ENCODE results near the gene ANO8.
"Not testable (repeated sequence)": the region's sequence is repeated elsewhere in the genome, so short reads cannot be mapped to it uniquely, and the experiment has no call there.

The ANO8 gene

DNA sequence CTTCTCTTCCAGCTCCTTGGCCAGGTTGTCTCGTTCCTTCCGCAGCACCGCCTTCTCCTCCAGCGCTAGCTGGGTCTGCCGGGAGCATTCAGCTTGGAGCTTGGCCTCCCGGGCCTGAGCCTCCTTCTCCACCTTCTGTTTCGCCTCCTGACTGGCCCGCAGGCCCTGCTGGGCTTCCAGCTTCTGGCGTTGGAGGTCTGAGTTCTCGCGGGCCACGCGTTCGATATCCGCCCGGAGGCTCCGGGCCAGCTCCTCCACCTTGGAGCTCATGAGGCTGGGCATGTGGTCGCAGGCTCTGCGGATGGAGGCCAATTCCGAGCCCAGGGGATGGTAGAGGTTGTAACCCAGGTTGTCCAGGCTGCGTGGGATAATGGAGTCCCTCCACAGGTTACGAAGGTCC is 30.7 kb upstream of the ANO8 start:
- H3K4me3 ChIP-seq (ENCODE audit: control insufficient read depth, low read depth, low read length) = no peak overlapping the region
- DNase-seq (ENCODE audit: low read depth) = no peak
- TF ChIP-seq, protein P1, sequence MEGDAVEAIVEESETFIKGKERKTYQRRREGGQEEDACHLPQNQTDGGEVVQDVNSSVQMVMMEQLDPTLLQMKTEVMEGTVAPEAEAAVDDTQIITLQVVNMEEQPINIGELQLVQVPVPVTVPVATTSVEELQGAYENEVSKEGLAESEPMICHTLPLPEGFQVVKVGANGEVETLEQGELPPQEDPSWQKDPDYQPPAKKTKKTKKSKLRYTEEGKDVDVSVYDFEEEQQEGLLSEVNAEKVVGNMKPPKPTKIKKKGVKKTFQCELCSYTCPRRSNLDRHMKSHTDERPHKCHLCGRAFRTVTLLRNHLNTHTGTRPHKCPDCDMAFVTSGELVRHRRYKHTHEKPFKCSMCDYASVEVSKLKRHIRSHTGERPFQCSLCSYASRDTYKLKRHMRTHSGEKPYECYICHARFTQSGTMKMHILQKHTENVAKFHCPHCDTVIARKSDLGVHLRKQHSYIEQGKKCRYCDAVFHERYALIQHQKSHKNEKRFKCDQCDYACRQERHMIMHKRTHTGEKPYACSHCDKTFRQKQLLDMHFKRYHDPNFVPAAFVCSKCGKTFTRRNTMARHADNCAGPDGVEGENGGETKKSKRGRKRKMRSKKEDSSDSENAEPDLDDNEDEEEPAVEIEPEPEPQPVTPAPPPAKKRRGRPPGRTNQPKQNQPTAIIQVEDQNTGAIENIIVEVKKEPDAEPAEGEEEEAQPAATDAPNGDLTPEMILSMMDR (IDR thresholded peaks at IDR 0.05; ENCODE audit: control insufficient read depth, insufficient read depth, low read depth, low read length, missing control alignments) = no peak

DNA sequence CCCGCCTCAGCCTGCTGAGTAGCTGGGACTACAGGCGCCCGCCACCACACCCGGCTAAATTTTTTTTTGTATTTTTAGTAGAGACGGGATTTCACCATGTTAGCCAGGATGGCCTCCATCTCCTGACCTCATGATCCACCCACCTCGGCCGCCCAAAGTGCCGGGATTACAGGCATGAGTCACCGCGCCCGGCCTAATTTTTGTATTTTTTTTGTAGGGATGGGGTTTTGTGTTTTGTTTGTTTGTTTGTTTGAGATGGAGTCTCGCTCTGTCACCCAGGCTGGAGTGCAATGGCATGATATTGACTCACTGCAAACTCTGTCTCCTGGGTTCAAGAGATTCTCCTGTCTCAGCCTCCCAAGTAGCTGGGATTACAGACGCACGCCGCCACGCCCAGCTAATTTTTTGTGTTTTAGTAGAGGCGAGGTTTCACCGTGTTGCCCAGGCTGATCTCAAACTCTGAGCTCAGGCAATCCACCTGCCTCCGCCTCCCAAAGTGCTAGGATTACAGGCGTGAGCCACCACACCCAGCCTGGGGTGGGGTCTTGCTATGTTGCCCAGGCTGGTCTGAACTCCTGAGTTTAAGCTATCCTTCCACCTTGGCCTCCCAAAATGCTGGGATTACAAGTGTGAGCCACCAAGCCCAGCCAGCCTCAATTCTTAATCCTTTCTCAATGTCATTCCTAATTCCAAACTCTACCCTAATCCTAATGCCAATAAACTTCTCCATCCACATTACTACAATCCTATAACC is 29.4 kb upstream of the ANO8 start:
- not testable (repeated sequence) for DNase-seq (ENCODE audit: low read depth); H3K4me3 ChIP-seq (ENCODE audit: control insufficient read depth, low read depth, low read length)

DNA sequence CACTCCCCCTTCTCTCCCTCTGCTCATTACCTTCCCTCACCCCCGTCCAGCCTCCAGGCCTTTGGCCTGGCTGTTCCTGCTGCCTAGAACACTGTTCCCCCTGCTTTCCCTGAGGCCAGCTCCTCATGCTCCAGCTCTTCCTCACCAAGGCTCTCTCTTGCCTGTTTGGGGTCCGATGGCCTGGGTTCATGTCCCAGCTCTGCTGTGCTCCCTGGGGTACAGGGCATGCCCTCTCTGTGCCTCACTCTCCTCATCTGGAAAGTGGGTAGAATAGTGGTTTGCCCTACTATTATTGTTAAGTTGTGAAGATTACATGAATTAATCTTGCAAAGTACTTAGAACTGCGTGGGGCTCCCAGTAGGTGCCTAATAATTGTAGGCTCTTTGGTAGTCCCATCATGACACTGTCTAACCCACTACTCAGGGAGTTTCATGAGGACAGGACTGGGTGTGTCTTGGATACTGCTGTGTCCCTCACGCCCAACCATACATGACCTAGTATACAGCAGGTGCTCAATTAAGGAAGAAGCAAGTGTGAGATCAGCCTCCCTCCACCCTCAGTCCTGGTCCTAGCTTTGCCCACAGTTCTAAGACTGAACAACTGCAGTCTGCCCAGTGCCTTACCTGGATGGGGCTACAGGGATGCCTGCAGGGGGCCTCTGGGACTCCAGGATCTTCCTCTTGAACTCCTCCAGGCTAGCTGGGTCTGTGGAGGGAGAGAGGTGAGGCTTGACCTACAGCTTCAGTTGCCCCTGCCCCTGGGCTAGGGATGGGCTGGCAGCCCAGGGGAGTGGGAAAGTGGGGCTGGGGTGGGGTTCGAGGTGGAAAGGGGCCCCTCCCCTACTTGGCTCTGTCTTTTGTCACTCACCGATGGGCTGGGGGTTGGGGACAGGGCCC is 25.5 kb upstream of the ANO8 start:
- no peak for DNase-seq (ENCODE audit: low read depth)
- no peak overlapping the region for H3K4me3 ChIP-seq (ENCODE audit: control insufficient read depth, low read depth, low read length)
- TF ChIP-seq, protein P1 (IDR thresholded peaks at IDR 0.05; ENCODE audit: control insufficient read depth, insufficient read depth, low read depth, low read length, missing control alignments) = no peak

DNA sequence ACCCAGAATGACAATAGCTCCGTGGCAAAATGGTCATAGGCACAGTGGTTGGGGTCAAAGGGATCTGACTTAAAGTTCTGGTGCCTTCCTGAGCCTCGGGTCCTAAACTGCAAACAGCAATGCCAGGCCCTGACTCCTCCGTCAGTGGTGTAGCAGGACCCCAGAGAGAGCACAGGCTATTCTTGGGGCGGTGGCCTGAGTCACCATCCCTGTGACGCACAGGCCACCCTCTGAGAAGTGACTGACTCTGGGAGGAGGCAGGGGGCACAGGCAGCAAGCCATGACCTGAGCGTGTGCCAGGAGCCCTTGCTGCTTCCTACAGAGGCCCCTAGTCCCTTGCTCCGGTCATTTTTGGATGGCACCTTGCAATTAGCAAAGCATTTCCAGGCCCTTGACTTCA is 23.7 kb upstream of the ANO8 start:
- no peak overlapping the region for H3K4me3 ChIP-seq (ENCODE audit: control insufficient read depth, low read depth, low read length)
- DNase-seq (ENCODE audit: low read depth) = no peak
- TF ChIP-seq, protein P1 (IDR thresholded peaks at IDR 0.05; ENCODE audit: control insufficient read depth, insufficient read depth, low read depth, low read length, missing control alignments) = no peak

DNA sequence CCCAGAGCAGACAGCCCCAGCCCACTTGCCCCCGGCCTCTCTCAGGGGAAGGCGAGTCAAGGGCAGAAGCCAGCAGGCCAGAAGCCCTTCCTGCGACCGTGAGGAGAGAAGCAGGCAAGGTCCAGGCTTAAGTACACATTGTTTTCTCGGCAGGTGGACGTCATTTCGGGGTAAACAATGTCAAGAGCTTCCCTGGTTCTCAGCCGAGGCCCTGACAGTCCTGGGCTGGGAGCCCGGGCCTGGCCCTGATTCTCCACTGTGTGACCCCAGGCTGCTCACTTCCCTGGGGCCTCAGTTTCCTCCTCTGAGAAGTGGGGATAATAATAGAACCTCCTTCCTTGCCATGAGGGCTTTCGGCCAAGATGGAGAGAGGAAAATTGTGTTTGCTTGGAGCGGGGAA is 23.1 kb upstream of the ANO8 start:
- H3K4me3 ChIP-seq (ENCODE audit: control insufficient read depth, low read depth, low read length) = no peak overlapping the region
- no peak for DNase-seq (ENCODE audit: low read depth)
- TF ChIP-seq, protein P1 (IDR thresholded peaks at IDR 0.05; ENCODE audit: control insufficient read depth, insufficient read depth, low read depth, low read length, missing control alignments) = no peak

DNA sequence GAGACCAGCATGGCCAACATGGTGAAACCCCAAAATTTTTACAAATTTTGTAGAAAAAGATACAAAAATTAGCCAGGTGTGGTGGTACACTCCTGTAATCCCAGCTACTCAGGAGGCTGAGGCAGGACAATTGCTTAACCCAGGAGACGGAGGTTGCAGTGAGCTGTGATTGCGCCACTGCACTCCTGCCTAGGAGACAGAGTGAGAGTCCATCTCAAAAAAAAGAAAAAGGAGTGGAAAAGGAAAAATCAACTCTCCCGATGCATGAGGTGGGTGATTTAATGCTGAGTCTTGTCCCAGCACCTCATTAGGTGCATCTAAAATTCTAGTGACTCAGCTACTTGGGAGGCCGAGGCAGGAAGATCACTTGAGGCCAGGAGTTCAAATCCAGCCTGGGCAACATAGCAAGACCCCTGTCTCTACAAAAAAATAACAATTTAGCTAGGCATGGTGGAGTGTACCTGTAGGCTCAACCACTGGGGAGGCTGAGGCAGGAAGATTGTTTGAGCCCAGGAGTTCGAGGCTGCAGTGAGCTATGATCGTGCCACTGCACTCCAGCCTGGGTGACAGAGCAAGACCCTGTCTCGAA is 22.5 kb upstream of the ANO8 start:
- DNase-seq (ENCODE audit: low read depth) = no peak
- H3K4me3 ChIP-seq (ENCODE audit: control insufficient read depth, low read depth, low read length) = no peak overlapping the region
- TF ChIP-seq, protein P1 (IDR thresholded peaks at IDR 0.05; ENCODE audit: control insufficient read depth, insufficient read depth, low read depth, low read length, missing control alignments) = no peak

DNA sequence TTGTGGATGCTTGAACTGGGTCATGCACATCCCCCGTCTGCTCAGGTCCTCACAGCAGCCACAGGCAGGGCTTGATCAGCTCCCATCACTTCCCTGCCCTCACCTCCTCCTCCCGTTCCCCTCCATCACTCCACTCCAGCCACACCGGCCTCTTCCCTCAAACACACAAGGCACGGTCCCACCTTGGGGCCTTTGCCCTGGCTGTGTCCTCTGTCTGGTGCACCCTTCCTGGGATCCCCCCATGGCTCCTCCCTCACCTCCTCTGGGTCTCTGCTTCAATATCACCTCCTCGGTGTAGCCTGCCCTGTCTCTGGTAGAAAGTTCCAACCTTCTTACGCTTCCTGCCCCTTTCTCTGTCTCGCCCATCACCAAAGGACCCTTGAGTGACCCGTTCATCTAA is 18.7 kb upstream of the ANO8 start:
- DNase-seq (ENCODE audit: low read depth) = no peak
- H3K4me3 ChIP-seq (ENCODE audit: control insufficient read depth, low read depth, low read length) = no peak overlapping the region
- TF ChIP-seq, protein P1 (IDR thresholded peaks at IDR 0.05; ENCODE audit: control insufficient read depth, insufficient read depth, low read depth, low read length, missing control alignments) = no peak
